HepG2 (cell line): ENCODE results near the gene GNPDA2. TPM values are rescaled to one million over a fixed set of nuclear protein-coding genes. Genes with fewer than 3 reads are reported as not detected.

Experiments
- ATAC-seq: fragments of 200-7000 bp; cut with Tn5 transposase; 3 replicates; pipeline ENCODE4 v1.9.1; 2020; ENCODE audit warnings: mild to moderate bottlenecking, moderate library complexity
- BruUV-seq: library from RNA; stranded (reverse); fragments of 400-500 nt; replicated peaks from 2 replicates; lab custom pipeline; 2021; lab: Mats Ljungman, UMichigan
- CTCF ChIA-PET: fragments of 300-600 bp; formaldehyde crosslinking; extraction: SDS; loops from one replicate; lab custom pipeline; 2021; ENCODE audit warnings: low total read pairs, inconsistent platforms, low intra/inter-chr PET ratio; lab: Yijun Ruan, JAX
- POLR2A ChIA-PET: fragments of 350-600 bp; sonication (Branson Sonifier 250); formaldehyde crosslinking; loops from one replicate; lab custom pipeline; 2020; ENCODE audit warnings: antibody characterized with exemption, inconsistent platforms; lab: Yijun Ruan, JAX
- DNase-seq: peaks from one replicate; pipeline ENCODE4 v3.0.0-alpha.2; 2015; ENCODE audit warnings: low spot score
- FAIRE-seq: peaks from 3 replicates; lab custom pipeline; 2011; peaks lifted over from hg19 to GRCh38; lab: Jason Lieb, UNC
- H2AFZ ChIP-seq: one replicate; pipeline ENCODE4 v1.6.1; 2011; ENCODE audit warnings: low read length, inconsistent platforms
- H3K27ac ChIP-seq: fragments of 300-600 bp; 3 replicates; pipeline ENCODE4 v1.8.0; 2011; ENCODE audit warnings: mixed run types, mild to moderate bottlenecking, mixed read lengths, low read length, inconsistent platforms; ENCODE audit not compliant: insufficient read depth; ENCODE audit errors: extremely low read length
- H3K27me3 ChIP-seq, 2 experiments: fragments of 200-600 bp in 1 of 2; 2 replicates in 1 of 2; 3 replicates in 1 of 2; pipeline versions ENCODE4 v1.6.0 to v1.8.0; 2011; ENCODE audit warnings: low read length in 2 of 2, mild to moderate bottlenecking in 2 of 2, moderate library complexity in 2 of 2, inconsistent platforms in 1 of 2; ENCODE audit not compliant: insufficient read depth in 2 of 2, control insufficient read depth in 1 of 2
- H3K36me3 ChIP-seq, 2 experiments: fragments of 200-600 bp in 1 of 2; replicated peaks in 1 of 2; 2 replicates in 1 of 2; 3 replicates in 1 of 2; pipeline versions ENCODE4 v1.5.1 to v1.8.0; 2011; ENCODE audit warnings: low read length in 2 of 2, inconsistent platforms in 1 of 2; ENCODE audit not compliant: insufficient read depth in 2 of 2, control insufficient read depth in 1 of 2
- H3K4me1 ChIP-seq: 2 replicates; pipeline ENCODE4 v1.5.1; 2012; ENCODE audit warnings: low read length, inconsistent platforms; ENCODE audit not compliant: insufficient read depth
- H3K4me2 ChIP-seq: 2 replicates; pipeline ENCODE4 v1.6.0; 2011; ENCODE audit warnings: low read depth, low read length, inconsistent platforms
- H3K4me3 ChIP-seq, 3 experiments: fragments of 200-600 bp in 1 of 3; sonication (generic), shearing (Covaris generic) in 1 of 3; replicated peaks in 1 of 3; 2 replicates each; pipeline ENCODE4 v1.5.1; 2011 to 2016; ENCODE audit warnings: low read length in 3 of 3, inconsistent platforms in 2 of 3, low read depth in 2 of 3, mild to moderate bottlenecking in 2 of 3, control low read depth in 1 of 3, mixed read lengths in 1 of 3; ENCODE audit not compliant: insufficient read depth in 1 of 3
- H3K79me2 ChIP-seq: one replicate; pipeline ENCODE4 v1.6.1; 2011; ENCODE audit warnings: low read length, inconsistent platforms; ENCODE audit not compliant: insufficient read depth
- H3K9ac ChIP-seq: 2 replicates; pipeline ENCODE4 v1.6.0; 2011; ENCODE audit warnings: mild to moderate bottlenecking, low read depth, low read length, inconsistent platforms; ENCODE audit not compliant: insufficient read depth
- H3K9me3 ChIP-seq: 2 replicates; pipeline ENCODE4 v1.5.1; 2012; ENCODE audit warnings: mild to moderate bottlenecking, low read length
- H4K20me1 ChIP-seq: 2 replicates; pipeline ENCODE4 v1.6.0; 2011; ENCODE audit warnings: inconsistent platforms, mild to moderate bottlenecking, low read length, moderate library complexity; ENCODE audit not compliant: insufficient read depth
- ARNT ChIP-seq: fragments of 450-650 bp; IDR thresholded peaks from 2 replicates; pipeline ENCODE4 v1.6.1; 2017
- CCAR2 ChIP-seq: fragments of 200-400 bp; formaldehyde crosslinking; optimal IDR thresholded peaks from 2 replicates; pipeline ENCODE3; 2018; ENCODE audit warnings: low read depth, mild to moderate bottlenecking, low read length, moderate library complexity
- FLYWCH1 ChIP-seq: sonication (generic); formaldehyde crosslinking; IDR thresholded peaks from 2 replicates; pipeline ENCODE4 v1.8.1; 2023; ENCODE audit warnings: mild to moderate bottlenecking, missing genetic modification reagents
- JARID2 ChIP-seq: sonication (generic); formaldehyde crosslinking; IDR thresholded peaks from 2 replicates; pipeline ENCODE4 v1.8.1; 2023; ENCODE audit warnings: missing genetic modification reagents, inconsistent platforms; ENCODE audit not compliant: insufficient replicate concordance
- MAF1 ChIP-seq: sonication (generic); formaldehyde crosslinking; IDR thresholded peaks from 2 replicates; pipeline ENCODE4 v1.5.0; 2020; ENCODE audit warnings: missing genetic modification reagents, borderline replicate concordance
- PAF1 ChIP-seq: IDR thresholded peaks from 2 replicates; pipeline ENCODE4 v1.6.1; 2016; ENCODE audit warnings: missing genetic modification reagents, missing compliant biosample characterization
- PAX8 ChIP-seq: sonication (generic); formaldehyde crosslinking; IDR thresholded peaks from 2 replicates; pipeline ENCODE4 v1.8.0; 2022; ENCODE audit warnings: mild to moderate bottlenecking, missing genetic modification reagents, borderline replicate concordance
- SP1 ChIP-seq, 2 experiments: fragments of 450-650 bp in 1 of 2; sonication (generic) in 1 of 2; formaldehyde crosslinking in 1 of 2; IDR thresholded peaks; 2 replicates each; pipeline versions ENCODE4 v1.4.0 to v1.6.1; 2016 to 2020; ENCODE audit warnings: missing genetic modification reagents in 1 of 2
- SP140L ChIP-seq: sonication (generic); formaldehyde crosslinking; IDR thresholded peaks from 2 replicates; pipeline ENCODE4 v1.4.0; 2020; ENCODE audit warnings: missing genetic modification reagents, borderline replicate concordance
- TCF12 ChIP-seq, 2 experiments: fragments of 450-650 bp in 1 of 2; sonication (generic) in 1 of 2; formaldehyde crosslinking in 1 of 2; IDR thresholded peaks; 2 replicates each; pipeline versions ENCODE4 v1.6.1 to v1.8.0; 2017 to 2022; ENCODE audit warnings: antibody characterized with exemption in 1 of 2, mild to moderate bottlenecking in 1 of 2, missing genetic modification reagents in 1 of 2, moderate library complexity in 1 of 2
- XBP1 ChIP-seq: sonication (generic); formaldehyde crosslinking; IDR thresholded peaks from 2 replicates; pipeline ENCODE4 v1.5.0; 2020; ENCODE audit warnings: missing genetic modification reagents
- ZBTB49 ChIP-seq: sonication (generic); formaldehyde crosslinking; IDR thresholded peaks from 2 replicates; pipeline ENCODE4 v1.4.0; 2020; ENCODE audit warnings: missing genetic modification reagents, borderline replicate concordance
- ZFP41 ChIP-seq: sonication (generic); formaldehyde crosslinking; IDR thresholded peaks from 2 replicates; pipeline ENCODE4 v1.4.0; 2020; ENCODE audit warnings: mild to moderate bottlenecking, missing genetic modification reagents, borderline replicate concordance
- ZNF407 ChIP-seq: sonication (generic); formaldehyde crosslinking; IDR thresholded peaks from one replicate; pipeline ENCODE4 v1.5.1; 2020; ENCODE audit warnings: mild to moderate bottlenecking, missing genetic modification reagents; ENCODE audit errors: not compliant biosample characterization
- ZNF7 ChIP-seq: IDR thresholded peaks from 2 replicates; pipeline ENCODE4 v1.6.1; 2016; ENCODE audit warnings: missing biosample characterization, missing genetic modification reagents
- ZSCAN31 ChIP-seq: sonication (generic); formaldehyde crosslinking; IDR thresholded peaks from 2 replicates; pipeline ENCODE4 v1.5.0; 2020; ENCODE audit warnings: low read depth, mild to moderate bottlenecking, missing genetic modification reagents
- WGBS: methylation state at CpG from one replicate; pipeline ENCODE4 v1.1.6; 2017; ENCODE audit warnings: low lambda C conversion rate; 5-methylcytosine and 5-hydroxymethylcytosine counted together
- in situ Hi-C: cut with HindIII; loops from 2 replicates; pipeline ENCODE4 v1.10.0; 2017; ENCODE audit warnings: low pct_unique_long_range_greater_than_20kb; ENCODE audit not compliant: extremely low pct_ligation_motif_present
- intact Hi-C: fragments of 100-400 bp; cut with micrococcal nuclease; formaldehyde crosslinking; loops from one replicate; pipeline ENCODE4 v1.10.0; 2022; ENCODE audit not compliant: unreplicated experiment
- polyA plus RNA-seq, 8 experiments: library from polyadenylated mRNA; depleted of rRNA in 3 of 8; stranded (reverse) in 7 of 8; unstranded in 1 of 8; fragments of >200 nt; fragmentation: Illumina TruSeq in 4 of 8; extraction: Trizol in 4 of 8; gene quantifications; 2 replicates each; pipeline versions ENCODE4 v1.2.1 to v1.2.3, GENCODE V29; 2011 to 2016; ENCODE audit warnings: low read depth in 4 of 8, missing spikeins in 1 of 8, mixed read lengths in 1 of 8; ENCODE audit not compliant: insufficient read depth in 1 of 8
- total RNA-seq, 5 experiments: library from RNA; depleted of rRNA; stranded (reverse); fragments of >200 nt; fragmentation: Illumina TruSeq; extraction: Trizol; gene quantifications; 2 replicates each; pipeline ENCODE4 v1.2.3, GENCODE V29; 2016; ENCODE audit warnings: low read depth in 1 of 5

The GNPDA2 gene
- total and polyA plus RNA-seq, 2 of the 13 experiments (the other 11 are each of a cell fraction or from before 2014, with no cell fraction given): 5.4 to 9.0 TPM

GRCh38 chr4:44740201-44740600 is 13.8 kb upstream of the GNPDA2 start:
- ATAC-seq (no peak), FAIRE-seq (no peak), DNase-seq (no peak)
- Histone ChIP-seq H3K4me1 (no peaks in the 10 kb centered on the region), H3K27me3 (no peaks in the 10 kb centered on the region), H4K20me1 (no peaks in the 10 kb centered on the region), H3K79me2 (no peaks in the 10 kb centered on the region), H3K9ac (no peak overlapping the region), H3K27ac (no peak overlapping the region), H3K4me2 (no peak overlapping the region), H3K36me3 (no peaks in the 10 kb centered on the region), H3K9me3 (no peaks in the 10 kb centered on the region), H2AFZ (no peak overlapping the region), H3K4me3 (no peak overlapping the region)
- intact Hi-C loops: no loop called here
- ChIA-PET POLR2A (no interaction called here), CTCF (no interaction called here)
- in situ Hi-C loops: no loop called here
- 0% methylated on average over 2 of the region's 2 CpGs for WGBS
- BruUV-seq: no TSS peak
- TF ChIP-seq ZFP41 (CRISPR knock-in tag) (no peak), SP140L (CRISPR knock-in tag) (no peak), PAF1 (CRISPR knock-in tag) (no peak), XBP1 (CRISPR knock-in tag) (no peak), TCF12 (IDR thresholded peaks at IDR 0.05) (no peak), TCF12 (CRISPR knock-in tag; IDR thresholded peaks at IDR 0.05) (no peak), ZNF407 (CRISPR knock-in tag) (no peak), CCAR2 (no peak), ARNT (no peak), JARID2 (CRISPR knock-in tag) (no peak), PAX8 (no peak), ZSCAN31 (no peak), FLYWCH1 (no peak), MAF1 (CRISPR knock-in tag) (no peak), ZNF7 (CRISPR knock-in tag) (no peak), SP1 (IDR thresholded peaks at IDR 0.05) (no peak), SP1 (CRISPR knock-in tag; IDR thresholded peaks at IDR 0.05) (no peak), ZBTB49 (no peak)
